ENCODE data around the gene USP2. TPM values are rescaled to one million over a fixed set of nuclear protein-coding genes. Genes with fewer than 3 reads are reported as not detected.

Gene USP2
- total and polyA plus RNA-seq, 2 of the 4 experiments (the other 2 are of a cell fraction): 0.18 to 0.79 TPM

DNA sequence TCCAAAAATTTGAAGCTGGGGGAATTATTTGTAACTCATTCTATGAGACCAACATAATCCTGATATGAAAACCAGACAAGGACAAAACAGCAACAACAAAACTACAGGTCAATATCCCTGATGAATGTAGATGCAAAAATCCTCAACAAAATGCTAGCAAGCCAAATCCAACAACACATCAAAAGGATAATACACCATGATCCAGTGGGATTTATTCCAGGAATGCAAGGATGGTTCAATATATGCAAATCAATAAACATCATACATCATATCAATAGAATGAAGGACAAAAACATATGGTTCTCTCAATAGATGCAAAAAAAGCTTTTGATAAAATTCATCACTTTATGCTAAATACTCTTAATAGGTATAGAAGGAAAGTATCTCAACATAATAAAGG lies 19.4 kb upstream of the USP2 start:
- no peak overlapping the region for H4K91ac ChIP-seq (ENCODE audit: insufficient read depth, low read depth, low read length)
- H3K9ac ChIP-seq (ENCODE audit: low read depth, low read length): no peak overlapping the region
- no peak overlapping the region for H2BK5ac ChIP-seq (ENCODE audit: low read depth, low read length, poor library complexity, severe bottlenecking)
- H3K4ac ChIP-seq (ENCODE audit: low read depth, low read length): no peak overlapping the region
- no peak overlapping the region for H3K4me3 ChIP-seq (ENCODE audit: insufficient read depth, low read depth, low read length)
- no peak overlapping the region for H4K5ac ChIP-seq (ENCODE audit: low read depth, low read length)
- DNase-seq: no peak
- TF ChIP-seq FOS (IDR thresholded peaks at IDR 0.05; ENCODE audit: low read depth, low read length): no peak
- no peak for TF ChIP-seq BHLHE40 (IDR thresholded peaks at IDR 0.05; ENCODE audit: low read depth, low read length)
- no peak for TF ChIP-seq RAD21 (IDR thresholded peaks at IDR 0.05; ENCODE audit: low read length)
- TF ChIP-seq, protein P1, sequence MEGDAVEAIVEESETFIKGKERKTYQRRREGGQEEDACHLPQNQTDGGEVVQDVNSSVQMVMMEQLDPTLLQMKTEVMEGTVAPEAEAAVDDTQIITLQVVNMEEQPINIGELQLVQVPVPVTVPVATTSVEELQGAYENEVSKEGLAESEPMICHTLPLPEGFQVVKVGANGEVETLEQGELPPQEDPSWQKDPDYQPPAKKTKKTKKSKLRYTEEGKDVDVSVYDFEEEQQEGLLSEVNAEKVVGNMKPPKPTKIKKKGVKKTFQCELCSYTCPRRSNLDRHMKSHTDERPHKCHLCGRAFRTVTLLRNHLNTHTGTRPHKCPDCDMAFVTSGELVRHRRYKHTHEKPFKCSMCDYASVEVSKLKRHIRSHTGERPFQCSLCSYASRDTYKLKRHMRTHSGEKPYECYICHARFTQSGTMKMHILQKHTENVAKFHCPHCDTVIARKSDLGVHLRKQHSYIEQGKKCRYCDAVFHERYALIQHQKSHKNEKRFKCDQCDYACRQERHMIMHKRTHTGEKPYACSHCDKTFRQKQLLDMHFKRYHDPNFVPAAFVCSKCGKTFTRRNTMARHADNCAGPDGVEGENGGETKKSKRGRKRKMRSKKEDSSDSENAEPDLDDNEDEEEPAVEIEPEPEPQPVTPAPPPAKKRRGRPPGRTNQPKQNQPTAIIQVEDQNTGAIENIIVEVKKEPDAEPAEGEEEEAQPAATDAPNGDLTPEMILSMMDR (conservative IDR thresholded peaks at IDR 0.05; ENCODE audit: low read depth, low read length): no peak
- TF ChIP-seq, protein P2, sequence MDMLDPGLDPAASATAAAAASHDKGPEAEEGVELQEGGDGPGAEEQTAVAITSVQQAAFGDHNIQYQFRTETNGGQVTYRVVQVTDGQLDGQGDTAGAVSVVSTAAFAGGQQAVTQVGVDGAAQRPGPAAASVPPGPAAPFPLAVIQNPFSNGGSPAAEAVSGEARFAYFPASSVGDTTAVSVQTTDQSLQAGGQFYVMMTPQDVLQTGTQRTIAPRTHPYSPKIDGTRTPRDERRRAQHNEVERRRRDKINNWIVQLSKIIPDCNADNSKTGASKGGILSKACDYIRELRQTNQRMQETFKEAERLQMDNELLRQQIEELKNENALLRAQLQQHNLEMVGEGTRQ (IDR thresholded peaks at IDR 0.05; ENCODE audit: low read depth, low read length): no peak
- no peak for TF ChIP-seq POLR2A (IDR thresholded peaks at IDR 0.05; ENCODE audit: low read depth, low read length)
- no peak for TF ChIP-seq NFE2L2 (IDR thresholded peaks at IDR 0.05; ENCODE audit: low read depth, low read length)
- no peak for TF ChIP-seq RFX5 (IDR thresholded peaks at IDR 0.05; ENCODE audit: low read depth, low read length)
- no peak for TF ChIP-seq RCOR1 (IDR thresholded peaks at IDR 0.05; ENCODE audit: insufficient replicate concordance, low read length)
- TF ChIP-seq CHD1 (IDR thresholded peaks at IDR 0.05; ENCODE audit: low read depth, low read length): no peak
- no peak for TF ChIP-seq CEBPB (IDR thresholded peaks at IDR 0.05; ENCODE audit: low read depth, low read length)
- TF ChIP-seq MAFK (IDR thresholded peaks at IDR 0.05; ENCODE audit: low read depth, low read length): no peak
- no peak for TF ChIP-seq MAZ (IDR thresholded peaks at IDR 0.05; ENCODE audit: borderline replicate concordance, low read depth, low read length)
- TF ChIP-seq, protein P3, sequence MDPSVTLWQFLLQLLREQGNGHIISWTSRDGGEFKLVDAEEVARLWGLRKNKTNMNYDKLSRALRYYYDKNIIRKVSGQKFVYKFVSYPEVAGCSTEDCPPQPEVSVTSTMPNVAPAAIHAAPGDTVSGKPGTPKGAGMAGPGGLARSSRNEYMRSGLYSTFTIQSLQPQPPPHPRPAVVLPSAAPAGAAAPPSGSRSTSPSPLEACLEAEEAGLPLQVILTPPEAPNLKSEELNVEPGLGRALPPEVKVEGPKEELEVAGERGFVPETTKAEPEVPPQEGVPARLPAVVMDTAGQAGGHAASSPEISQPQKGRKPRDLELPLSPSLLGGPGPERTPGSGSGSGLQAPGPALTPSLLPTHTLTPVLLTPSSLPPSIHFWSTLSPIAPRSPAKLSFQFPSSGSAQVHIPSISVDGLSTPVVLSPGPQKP (IDR thresholded peaks at IDR 0.05; ENCODE audit: borderline replicate concordance, low read depth, low read length): no peak
- no peak for TF ChIP-seq MXI1 (IDR thresholded peaks at IDR 0.05; ENCODE audit: borderline replicate concordance, low read depth, low read length)
- TF ChIP-seq SMC3 (IDR thresholded peaks at IDR 0.05; ENCODE audit: low read depth, low read length): no peak
- H3K27ac ChIP-seq (ENCODE audit: insufficient read depth, low read length): no peak overlapping the region
- H3K14ac ChIP-seq (replicated peaks; ENCODE audit: low read depth, low read length): no peak overlapping the region
- peaks cover 5% of the 10 kb centered on the region; the same call in 1 of the 2 replicates for H3K4me1 ChIP-seq (ENCODE audit: control insufficient read depth, insufficient read depth, low read length)
- intact Hi-C loops (cut with micrococcal nuclease) (no loop called here), dilution Hi-C loops (cut with HindIII; ENCODE audit: low sequenced_read_pairs, unreplicated experiment) (no loop called here), in situ Hi-C loops (cut with MboI; ENCODE audit: low sequenced_read_pairs) (loop anchor here (10.0 kb wide), 1 partner anchor 334 kb away; no protein-coding TSS in a partner anchor)
- no peak overlapping the region for H3K18ac ChIP-seq (ENCODE audit: low read depth, low read length)
- H2BK15ac ChIP-seq (ENCODE audit: low read depth, low read length): no peak overlapping the region
- H4K8ac ChIP-seq (ENCODE audit: low read depth in 2 of 2, low read length in 2 of 2): no peak overlapping the region
- POLR2A ChIA-PET (ENCODE audit: unreplicated experiment): no interaction called here
- no peak for ATAC-seq (ENCODE audit: low read depth)
- no peaks in the 10 kb centered on the region for H3K9me1 ChIP-seq (ENCODE audit: insufficient read depth, low read length)
- H3K56ac ChIP-seq (ENCODE audit: extremely low read depth, insufficient read depth, low read length): no peak overlapping the region
- peaks cover 12% of the 10 kb centered on the region for H3K9me3 ChIP-seq (ENCODE audit: control insufficient read depth, insufficient read depth, low read length)
- H3K23ac ChIP-seq (ENCODE audit: low read depth, low read length): no peak overlapping the region
- BruUV-seq (replicated peaks): no TSS peak
- no peaks in the 10 kb centered on the region for H3K36me3 ChIP-seq (ENCODE audit: control insufficient read depth, insufficient read depth, low read length)
- CTCF ChIA-PET: no interaction called here
- H3K27me3 ChIP-seq (ENCODE audit: control insufficient read depth, insufficient read depth, low read length): no peaks in the 10 kb centered on the region; the same call in none of the 2 replicates
- no peak overlapping the region for H2BK20ac ChIP-seq (ENCODE audit: low read depth, low read length)
- H3K79me1 ChIP-seq (ENCODE audit: low read depth in 1 of 2, low read length in 2 of 2): no peaks in the 10 kb centered on the region
- no peak overlapping the region for H2BK120ac ChIP-seq (ENCODE audit: low read depth, low read length)
- H2AFZ ChIP-seq (replicated peaks; ENCODE audit: low read length, poor library complexity): no peak overlapping the region
- H2AK9ac ChIP-seq (replicated peaks; ENCODE audit: low read depth, low read length, poor library complexity): no peak overlapping the region
- H4K20me1 ChIP-seq (ENCODE audit: insufficient read depth, low read length): no peaks in the 10 kb centered on the region
- no peak overlapping the region for H2AK5ac ChIP-seq (ENCODE audit: low read depth, low read length)
- H3K4me2 ChIP-seq (ENCODE audit: low read depth, low read length): no peak overlapping the region

Data from IMR-90 (cell line).